NOMO-1 treated with dmso at 0.1 percent for 144 hours (cell line): ENCODE data around the gene SPTLC1.
A peak's percentile ranks its signal among the peaks of the same experiment; 100 is the strongest.
"Not testable (repeated sequence)": the region's sequence is repeated elsewhere in the genome, so short reads cannot be mapped to it uniquely, and the experiment has no call there.

ENCODE experiments used
- DNase-seq: peaks from one replicate; lab custom pipeline; 2025; ENCODE audit not compliant: unreplicated experiment; lab: John Stamatoyannopoulos, UW

SPTLC1 gene

GRCh38 chr9:92141144-92142129 is 26.2 kb upstream of the SPTLC1 start:
- DNase-seq = no peak

DNA sequence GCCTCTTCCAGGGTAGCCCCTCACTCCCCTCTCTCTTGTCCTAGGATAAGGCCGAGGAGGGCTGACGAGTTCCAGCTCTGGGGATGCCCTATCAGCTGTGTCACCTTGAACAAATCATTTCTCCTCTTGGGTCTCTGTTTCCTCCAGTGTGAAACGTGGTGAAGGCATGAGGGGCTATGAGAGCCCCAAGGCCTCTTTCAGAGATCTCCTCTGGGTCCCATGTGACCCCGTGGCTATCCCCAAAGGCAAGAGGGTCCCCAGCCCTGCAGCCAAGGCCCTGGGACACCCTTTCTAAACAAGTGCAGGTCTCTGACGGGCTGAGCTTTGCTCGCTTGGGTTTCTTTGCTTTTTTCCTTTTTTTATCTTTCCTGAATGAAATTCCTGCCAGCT is 25.5 kb upstream of the SPTLC1 start:
- DNase-seq = no peak

DNA sequence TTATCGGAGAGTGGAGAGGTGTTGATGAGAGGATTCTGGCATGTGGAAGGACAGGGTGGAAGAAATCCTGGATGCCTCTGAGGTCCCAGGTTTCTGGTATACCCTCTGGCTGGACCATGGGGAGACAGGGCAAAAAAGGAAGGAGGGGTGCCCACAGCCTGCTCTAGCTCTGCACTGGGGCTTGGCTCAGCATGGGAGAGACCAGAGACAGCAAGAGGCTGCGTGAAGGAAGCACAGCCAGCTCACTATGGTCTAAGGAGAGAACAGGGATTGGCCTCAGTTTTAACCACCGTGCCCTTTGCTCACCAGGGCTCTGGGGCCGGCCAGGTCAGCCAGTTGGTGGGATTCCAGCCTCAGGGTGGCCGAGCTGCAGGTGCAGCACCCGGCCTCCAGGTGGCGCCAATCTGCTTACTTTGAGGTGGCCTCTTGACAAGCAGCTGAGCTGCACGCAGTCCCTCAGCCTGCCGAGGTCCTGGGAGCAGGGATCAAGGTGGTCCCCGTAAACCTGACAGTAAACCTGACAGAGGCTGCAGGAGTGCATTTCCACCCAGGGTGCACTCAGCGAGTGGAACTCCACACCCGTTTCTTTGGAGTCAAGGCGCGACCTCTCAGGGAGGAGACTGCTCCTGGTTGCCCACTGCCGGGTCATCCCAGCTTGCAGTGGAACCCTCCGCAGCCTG is 25.0 kb upstream of the SPTLC1 start:
- DNase-seq = peak; percentile 26

- DNase-seq = not testable (repeated sequence)
Measured at GRCh38 chr9:92138960-92139540, 23.8 kb upstream of the SPTLC1 start.

GRCh38 chr9:92138157-92138959 is 23.1 kb upstream of the SPTLC1 start:
- DNase-seq = no peak

- DNase-seq = no peak
Measured at GRCh38 chr9:92136184-92136858, 21.1 kb upstream of the SPTLC1 start.

- DNase-seq = no peak
Measured at GRCh38 chr9:92135576-92135975, 20.4 kb upstream of the SPTLC1 start.

DNA sequence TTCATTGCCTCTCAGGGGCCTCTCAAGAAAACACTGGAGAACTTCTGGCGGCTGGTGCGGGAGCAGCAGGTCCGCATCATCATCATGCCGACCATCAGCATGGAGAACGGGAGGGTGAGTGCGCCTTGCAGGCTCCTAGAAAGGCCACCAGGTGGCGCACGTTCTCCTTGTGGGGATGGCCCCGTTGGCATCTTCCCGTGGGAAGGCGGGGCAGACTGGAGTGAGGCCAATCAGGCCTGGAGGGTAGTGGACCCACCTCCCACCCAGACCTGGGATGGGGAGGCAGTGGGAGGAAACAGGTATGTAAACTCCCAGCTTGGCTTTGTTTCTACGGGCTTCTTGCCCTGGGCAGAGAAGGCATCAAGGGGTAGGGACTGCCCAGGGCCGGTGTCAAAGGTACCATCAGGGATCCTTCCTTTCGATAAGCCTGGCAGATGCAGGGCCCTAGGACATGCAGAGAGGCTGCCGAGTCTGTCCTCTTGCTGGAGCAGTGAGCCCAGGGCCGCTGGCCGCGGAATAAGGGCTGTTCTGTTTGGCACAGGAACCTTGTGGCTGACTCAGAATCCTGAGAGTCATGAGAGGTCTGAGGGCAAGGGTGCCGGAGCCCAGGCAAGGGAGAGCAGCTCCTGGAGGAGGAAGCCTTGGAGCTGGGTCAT is 18.9 kb upstream of the SPTLC1 start:
- DNase-seq = peak; percentile 23

DNA sequence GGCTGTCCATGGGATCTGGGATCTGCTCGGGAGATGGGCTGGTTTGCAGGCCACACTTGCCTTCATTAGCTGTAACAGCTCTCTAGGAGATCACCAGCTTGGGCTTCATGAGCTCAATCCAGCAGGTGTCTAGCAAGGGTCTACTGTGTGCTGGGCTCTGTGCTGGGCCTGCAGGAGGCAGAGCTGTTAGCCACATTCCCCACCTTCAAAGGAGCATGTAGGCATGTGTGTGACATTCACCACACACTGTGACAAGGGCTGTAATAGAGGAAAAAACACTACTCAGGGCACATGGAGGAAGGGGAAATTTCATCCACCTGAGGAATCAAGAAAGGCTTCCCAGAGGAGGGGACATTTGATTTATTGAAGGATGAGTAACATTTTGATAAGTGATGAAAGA is 17.7 kb upstream of the SPTLC1 start:
- DNase-seq = not testable (repeated sequence)

DNA sequence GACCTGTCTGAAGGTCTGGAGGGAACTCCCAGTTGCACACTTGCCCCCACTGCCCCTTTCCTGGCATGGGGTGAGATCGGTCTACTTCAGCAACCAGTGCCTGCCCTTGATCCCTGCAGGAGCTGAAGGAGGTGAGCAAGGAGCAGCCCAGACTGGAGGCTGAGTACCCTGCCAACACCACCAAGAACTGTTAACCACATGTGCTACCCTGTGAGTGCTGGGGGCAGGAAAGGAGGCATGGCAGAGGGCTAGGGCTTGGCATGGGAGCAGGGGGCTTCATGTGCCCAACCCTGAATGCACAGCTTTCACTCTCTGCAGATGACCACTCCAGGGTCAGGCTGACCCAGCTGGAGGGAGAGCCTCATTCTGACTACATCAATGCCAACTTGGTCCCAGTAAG is 17.3 kb upstream of the SPTLC1 start:
- no peak for DNase-seq

GRCh38 chr9:92122800-92123199 is 7.6 kb upstream of the SPTLC1 start:
- no peak for DNase-seq

GRCh38 chr9:92122061-92122460 is 6.8 kb upstream of the SPTLC1 start:
- no peak for DNase-seq

- no peak for DNase-seq
Measured at GRCh38 chr9:92121265-92121664, 6.1 kb upstream of the SPTLC1 start.

DNA sequence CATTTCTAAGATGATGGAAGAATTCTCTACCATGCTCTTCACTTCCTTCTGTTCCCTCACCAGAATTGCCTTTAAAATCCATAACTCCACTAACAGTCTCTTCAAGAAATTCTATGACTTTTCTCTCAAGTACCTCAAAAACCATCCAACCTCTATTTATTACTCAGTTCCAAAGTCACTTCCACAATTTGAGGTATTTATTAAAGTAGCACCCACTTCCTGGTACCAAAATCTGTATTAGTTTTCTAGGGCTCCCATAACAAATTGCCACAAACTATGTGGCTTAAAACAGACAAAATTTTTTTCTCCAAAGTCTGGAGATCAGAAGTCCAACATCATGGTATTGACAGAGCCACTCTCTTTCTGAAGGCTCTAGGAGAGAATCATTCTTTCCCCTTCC is 4.9 kb upstream of the SPTLC1 start:
- no peak for DNase-seq

- no peak for DNase-seq
Measured at GRCh38 chr9:92119586-92119985, 4.4 kb upstream of the SPTLC1 start.

DNA sequence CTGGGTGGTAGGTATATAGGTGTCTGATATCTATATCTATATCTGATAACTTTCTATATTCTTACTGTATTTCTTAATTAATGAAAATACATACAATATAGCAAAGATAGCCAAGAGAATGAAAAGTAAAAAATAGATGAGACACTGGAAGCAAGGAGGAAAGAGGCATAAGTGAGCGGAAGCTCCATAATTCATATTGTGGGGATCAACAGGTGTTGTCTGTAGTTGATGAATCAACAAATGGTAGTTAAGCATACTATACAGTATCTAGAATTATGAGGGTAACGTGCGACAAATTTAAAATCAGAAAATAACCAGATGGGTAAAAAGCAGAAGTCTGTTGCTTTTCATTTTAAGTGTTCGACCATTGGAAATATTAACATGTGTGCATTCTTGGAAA is 7.1 kb downstream of the SPTLC1 start:
- DNase-seq = no peak

DNA sequence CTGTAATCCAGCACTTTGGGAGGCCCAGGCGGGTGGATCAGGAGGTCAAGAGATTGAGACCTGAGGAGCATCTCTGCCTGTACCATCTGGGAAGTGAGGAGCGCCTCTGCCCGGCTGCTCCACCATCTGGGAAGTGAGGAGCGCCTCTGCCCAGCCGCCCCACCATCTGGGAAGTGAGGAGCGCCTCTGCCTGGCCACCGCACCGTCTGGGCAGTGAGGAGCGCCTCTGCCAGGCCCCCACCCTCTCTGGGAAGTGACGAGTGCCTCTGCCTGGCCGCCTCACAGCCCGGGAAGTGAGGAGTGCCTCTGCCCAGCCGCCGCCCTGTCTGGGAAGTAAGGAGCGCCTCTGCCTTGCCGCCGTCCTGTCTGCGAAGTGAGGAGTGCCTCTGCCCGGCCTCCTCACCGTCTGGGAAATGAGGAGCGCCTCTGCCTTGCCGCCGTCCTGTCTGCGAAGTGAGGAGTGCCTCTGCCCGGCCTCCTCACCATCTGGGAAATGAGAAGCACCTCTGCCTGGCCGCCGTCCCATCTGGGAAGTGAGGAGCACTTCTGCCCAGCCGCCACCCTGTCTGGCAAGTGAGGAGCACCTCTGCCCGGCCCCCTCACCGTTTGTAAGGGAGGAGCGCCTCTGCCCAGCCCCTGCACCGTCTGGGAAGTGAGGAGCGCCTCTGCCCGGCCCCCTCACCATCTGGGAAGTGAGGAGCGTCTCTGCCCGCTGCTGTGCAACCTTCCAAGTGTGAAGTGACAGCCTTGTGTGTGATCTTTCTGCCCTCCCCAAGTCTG is 9.6 kb downstream of the SPTLC1 start:
- not testable (repeated sequence) for DNase-seq

- not testable (repeated sequence) for DNase-seq
Measured at GRCh38 chr9:92103601-92104000, 11.6 kb downstream of the SPTLC1 start.

- DNase-seq = no peak
Measured at GRCh38 chr9:92100237-92100911, 14.8 kb downstream of the SPTLC1 start.
